OCI-LY7 (cell line): ENCODE measurements around the gene CHRD. TPM values are rescaled to one million over a fixed set of nuclear protein-coding genes. Genes with fewer than 3 reads are reported as not detected.

ENCODE experiments used
- BruUV-seq: library from RNA; stranded (reverse); fragments of 400-500 nt; replicated peaks from 2 replicates; lab custom pipeline; 2021; lab: Mats Ljungman, UMichigan
- CTCF ChIA-PET: fragments of 300-600 bp; sonication (Branson Sonifier 250); formaldehyde crosslinking; loops from one replicate; lab custom pipeline; 2022; ENCODE audit warnings: antibody characterized with exemption; ENCODE audit not compliant: unreplicated experiment; lab: Charles Lee
- POLR2A ChIA-PET: fragments of 300-600 bp; sonication (Branson Sonifier 250); formaldehyde crosslinking; loops from one replicate; lab custom pipeline; 2022; ENCODE audit warnings: antibody characterized with exemption; lab: Charles Lee
- DNase-seq: peaks from one replicate; pipeline ENCODE4 v3.0.0-alpha.2; 2015; ENCODE audit warnings: low spot score
- H2AFZ ChIP-seq: fragments of 200-600 bp; sonication (generic), shearing (Covaris generic); 2 replicates; pipeline ENCODE4 v1.6.1; 2014; ENCODE audit warnings: mild to moderate bottlenecking, antibody characterized with exemption, low read length, moderate library complexity
- H3K27ac ChIP-seq: fragments of 200-600 bp; sonication (generic); 2 replicates; pipeline ENCODE4 v1.5.1; 2014; ENCODE audit warnings: mixed run types, low read depth, mild to moderate bottlenecking, moderate library complexity, low read length, inconsistent platforms; ENCODE audit not compliant: poor library complexity, severe bottlenecking
- H3K36me3 ChIP-seq: fragments of 200-600 bp; sonication (generic); 2 replicates; pipeline ENCODE4 v1.6.1; 2014; ENCODE audit warnings: mild to moderate bottlenecking, antibody characterized with exemption, low read length, moderate library complexity, mixed read lengths; ENCODE audit not compliant: insufficient read depth
- H3K4me1 ChIP-seq: fragments of 200-600 bp; sonication (generic); 2 replicates; pipeline ENCODE4 v1.5.1; 2014; ENCODE audit warnings: mild to moderate bottlenecking, low read length; ENCODE audit not compliant: insufficient read depth, poor library complexity, severe bottlenecking
- H3K4me2 ChIP-seq: fragments of 200-600 bp; sonication (generic); 2 replicates; pipeline ENCODE4 v1.6.1; 2014; ENCODE audit warnings: mild to moderate bottlenecking, low read length
- H3K4me3 ChIP-seq: fragments of 200-600 bp; sonication (generic); 2 replicates; pipeline ENCODE4 v1.5.1; 2014; ENCODE audit warnings: mild to moderate bottlenecking, low read depth, low read length; ENCODE audit not compliant: poor library complexity, severe bottlenecking
- H3K79me2 ChIP-seq: fragments of 200-600 bp; sonication (generic); 2 replicates; pipeline ENCODE4 v1.6.1; 2016; ENCODE audit warnings: low read depth, mild to moderate bottlenecking, low read length, moderate library complexity, mixed read lengths; ENCODE audit not compliant: insufficient read depth
- H3K9me2 ChIP-seq: fragments of 200-600 bp; sonication (generic); 2 replicates; pipeline ENCODE4 v1.6.1; 2016; ENCODE audit warnings: mild to moderate bottlenecking, low read length, mixed read lengths; ENCODE audit not compliant: insufficient read depth
- H3K9me3 ChIP-seq: fragments of 200-600 bp; sonication (generic); 2 replicates; pipeline ENCODE4 v1.6.1; 2014; ENCODE audit warnings: mild to moderate bottlenecking, mixed run types, low read length, mixed read lengths
- H4K20me1 ChIP-seq: fragments of 200-600 bp; sonication (generic); 2 replicates; pipeline ENCODE4 v1.6.1; 2014; ENCODE audit warnings: mild to moderate bottlenecking, antibody characterized with exemption, low read length, moderate library complexity, mixed read lengths; ENCODE audit not compliant: insufficient read depth
- EZH2phosphoT487 ChIP-seq: fragments of 200-600 bp; sonication (generic); IDR thresholded peaks from 2 replicates; pipeline ENCODE4 v1.6.1; 2018; ENCODE audit warnings: low read depth, borderline replicate concordance, mild to moderate bottlenecking, mixed run types, antibody characterized with exemption, low read length, moderate library complexity, mixed read lengths
- intact Hi-C: fragments of 100-400 bp; cut with micrococcal nuclease; formaldehyde crosslinking; loops from one replicate; pipeline ENCODE4 v1.10.0; 2022; ENCODE audit not compliant: unreplicated experiment
- total RNA-seq, 2 experiments: library from RNA; depleted of rRNA in 1 of 2; stranded (reverse); fragments of >200 nt in 1 of 2; shearing (Covaris generic) in 1 of 2; gene quantifications; 2 replicates each; pipeline ENCODE4 v1.2.3, GENCODE V29; 2014 to 2022
- TF ChIP-seq, protein P1 (sequence below): fragments of 200-600 bp; sonication (generic); conservative IDR thresholded peaks from 2 replicates; pipeline ENCODE4 v1.5.1; 2014; ENCODE audit warnings: mild to moderate bottlenecking, antibody characterized with exemption, low read length, moderate library complexity, mixed read lengths

The CHRD gene
- total RNA-seq, 2 experiments from 2014 or later: 0.16 TPM; not detected in 1

DNA sequence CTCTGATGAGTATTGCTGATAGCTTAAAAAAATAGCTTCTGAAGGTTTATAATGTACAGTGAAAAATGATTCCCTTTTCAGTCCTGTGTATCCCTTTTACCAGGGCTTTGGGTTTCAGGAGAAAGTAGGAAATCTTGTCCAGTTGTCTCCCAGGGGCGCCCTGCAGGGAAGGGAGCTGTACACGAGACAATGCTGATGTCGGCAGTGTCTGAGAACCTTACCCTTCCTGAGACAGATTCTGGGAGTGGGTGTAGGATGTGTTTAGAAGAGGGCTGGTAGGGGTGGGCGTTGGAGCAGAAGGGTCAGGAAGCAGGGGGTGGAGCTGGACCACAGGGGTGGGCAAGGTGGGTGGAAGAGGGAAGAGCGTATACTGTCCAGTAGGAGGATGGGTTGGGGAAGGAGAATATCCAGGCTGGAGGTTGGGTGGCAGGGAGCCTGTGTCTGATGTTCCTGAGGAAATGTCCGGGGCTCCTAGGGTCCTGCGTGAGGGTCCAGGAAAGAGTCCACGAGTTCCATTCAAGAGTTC is 7.5 kb upstream of the CHRD start:
- Histone ChIP-seq H3K36me3 (peaks cover 26% of the 10 kb centered on the region), H3K27ac (no peak overlapping the region), H3K4me2 (no peak overlapping the region), H3K4me3 (no peak overlapping the region), H3K9me3 (no peaks in the 10 kb centered on the region), H3K79me2 (no peaks in the 10 kb centered on the region), H3K9me2 (no peaks in the 10 kb centered on the region), H4K20me1 (no peaks in the 10 kb centered on the region), H3K4me1 (peaks cover 10% of the 10 kb centered on the region), H2AFZ (no peak overlapping the region)
- POLR2A ChIA-PET: no interaction called here
- TF ChIP-seq EZH2phosphoT487: no peak
- TF ChIP-seq, protein P1, sequence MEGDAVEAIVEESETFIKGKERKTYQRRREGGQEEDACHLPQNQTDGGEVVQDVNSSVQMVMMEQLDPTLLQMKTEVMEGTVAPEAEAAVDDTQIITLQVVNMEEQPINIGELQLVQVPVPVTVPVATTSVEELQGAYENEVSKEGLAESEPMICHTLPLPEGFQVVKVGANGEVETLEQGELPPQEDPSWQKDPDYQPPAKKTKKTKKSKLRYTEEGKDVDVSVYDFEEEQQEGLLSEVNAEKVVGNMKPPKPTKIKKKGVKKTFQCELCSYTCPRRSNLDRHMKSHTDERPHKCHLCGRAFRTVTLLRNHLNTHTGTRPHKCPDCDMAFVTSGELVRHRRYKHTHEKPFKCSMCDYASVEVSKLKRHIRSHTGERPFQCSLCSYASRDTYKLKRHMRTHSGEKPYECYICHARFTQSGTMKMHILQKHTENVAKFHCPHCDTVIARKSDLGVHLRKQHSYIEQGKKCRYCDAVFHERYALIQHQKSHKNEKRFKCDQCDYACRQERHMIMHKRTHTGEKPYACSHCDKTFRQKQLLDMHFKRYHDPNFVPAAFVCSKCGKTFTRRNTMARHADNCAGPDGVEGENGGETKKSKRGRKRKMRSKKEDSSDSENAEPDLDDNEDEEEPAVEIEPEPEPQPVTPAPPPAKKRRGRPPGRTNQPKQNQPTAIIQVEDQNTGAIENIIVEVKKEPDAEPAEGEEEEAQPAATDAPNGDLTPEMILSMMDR: no peak
- CTCF ChIA-PET: interaction anchor here (1.2 to 2.0 kb wide), 2 partner anchors 142 to 169 kb away, joined by 4 to 9 read pairs; no protein-coding TSS in a partner anchor
- intact Hi-C loops: no loop called here
- BruUV-seq: no TSS peak
- no peak for DNase-seq

DNA sequence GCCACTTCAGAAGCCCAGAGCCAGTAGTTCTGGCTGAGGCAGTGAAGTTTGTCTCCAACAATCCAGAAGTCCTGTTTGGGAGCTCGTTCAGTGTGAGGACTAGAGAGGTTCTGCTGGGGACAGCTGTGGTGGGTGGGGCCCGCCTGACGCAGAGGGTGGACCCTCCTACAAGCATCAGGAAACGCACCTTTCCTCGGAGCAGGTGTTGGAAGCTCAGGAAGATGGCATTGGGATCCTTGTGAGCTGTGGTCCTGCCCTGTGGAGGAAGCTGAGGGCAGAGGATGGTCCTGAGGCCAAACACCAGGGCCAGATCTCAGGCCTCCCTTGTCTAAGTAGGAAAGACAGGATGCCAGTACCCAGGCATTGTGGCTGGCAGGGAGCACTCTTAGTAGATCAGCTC is 6.9 kb upstream of the CHRD start:
- no peak for DNase-seq
- H3K4me3 ChIP-seq: no peak overlapping the region
- no peaks in the 10 kb centered on the region for H3K9me3 ChIP-seq
- H3K4me2 ChIP-seq: no peak overlapping the region
- no peaks in the 10 kb centered on the region for H3K9me2 ChIP-seq
- CTCF ChIA-PET: interaction anchor here (2.0 kb wide), 1 partner anchor 141 kb away, joined by 9 read pairs; no protein-coding TSS in a partner anchor
- H3K4me1 ChIP-seq: peaks cover 15% of the 10 kb centered on the region
- TF ChIP-seq, protein P1: no peak
- BruUV-seq: no TSS peak
- H3K36me3 ChIP-seq: peaks cover 23% of the 10 kb centered on the region
- no peak overlapping the region for H3K27ac ChIP-seq
- no peaks in the 10 kb centered on the region for H3K79me2 ChIP-seq
- H4K20me1 ChIP-seq: no peaks in the 10 kb centered on the region
- no peak overlapping the region for H2AFZ ChIP-seq
- intact Hi-C loops: no loop called here
- POLR2A ChIA-PET: no interaction called here

DNA sequence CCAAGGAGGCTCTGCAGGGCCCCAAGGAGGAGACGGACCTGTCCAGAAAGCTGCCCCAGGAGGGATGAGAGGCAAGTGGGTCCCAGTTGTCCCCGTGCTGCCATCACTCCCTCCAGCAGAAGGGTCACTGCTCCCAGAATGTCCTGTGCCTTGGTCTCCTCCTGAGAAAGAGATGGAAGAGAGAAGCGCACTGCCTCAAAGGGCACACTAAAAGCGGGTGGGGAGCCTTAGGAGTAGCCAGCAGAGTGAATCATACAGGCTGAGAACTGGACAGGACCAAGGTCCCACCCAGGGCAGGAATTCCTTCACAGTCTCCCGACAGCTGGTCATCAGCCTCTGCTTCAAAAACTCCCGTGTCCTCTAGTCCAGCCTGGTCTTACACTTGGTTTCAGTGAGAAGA is 6.4 kb upstream of the CHRD start:
- Histone ChIP-seq H3K4me3 (no peak overlapping the region), H4K20me1 (no peaks in the 10 kb centered on the region), H3K4me2 (no peak overlapping the region), H3K27ac (no peak overlapping the region), H3K9me3 (no peaks in the 10 kb centered on the region), H3K36me3 (peaks cover 18% of the 10 kb centered on the region), H3K4me1 (peaks cover 15% of the 10 kb centered on the region), H3K9me2 (no peaks in the 10 kb centered on the region), H3K79me2 (no peaks in the 10 kb centered on the region), H2AFZ (no peak overlapping the region)
- DNase-seq: no peak
- ChIA-PET CTCF (no interaction called here), POLR2A (interaction anchor here (0.7 kb wide), 1 partner anchor 170 kb away, joined by 3 read pairs; no protein-coding TSS in a partner anchor)
- intact Hi-C loops: no loop called here
- no TSS peak for BruUV-seq
- TF ChIP-seq EZH2phosphoT487: no peak
- TF ChIP-seq, protein P1: no peak
